ENCODE data around the gene AIFM2.
A peak's percentile ranks its signal among the peaks of the same experiment; 100 is the strongest.
"Not testable (repeated sequence)": the region's sequence is repeated elsewhere in the genome, so short reads cannot be mapped to it uniquely, and the experiment has no call there.

The AIFM2 gene

GRCh38 chr10:70132098-70133029 is at the start of gene AIFM2:
AIFM2 (minus strand) TSS chr10:70132825; CDS start chr10:70124084, 8,741 bp downstream.
- DNase-seq (ENCODE audit: low read depth): peak; percentile 79

- not testable (repeated sequence) for DNase-seq (ENCODE audit: low read depth)
Measured at GRCh38 chr10:70179209-70179608, 46.6 kb upstream of the AIFM2 start.

GRCh38 chr10:70178139-70178725 is 45.6 kb upstream of the AIFM2 start:
- DNase-seq (ENCODE audit: low read depth): no peak

- peak; percentile 17 for DNase-seq (ENCODE audit: low read depth)
Measured at GRCh38 chr10:70176441-70176840, 43.8 kb upstream of the AIFM2 start.

GRCh38 chr10:70175516-70175915 is 42.9 kb upstream of the AIFM2 start:
- peak; percentile 64 for DNase-seq (ENCODE audit: low read depth)

GRCh38 chr10:70174058-70174741 is 41.6 kb upstream of the AIFM2 start:
- peak; percentile 42 for DNase-seq (ENCODE audit: low read depth)

- DNase-seq (ENCODE audit: low read depth): no peak
Measured at GRCh38 chr10:70169649-70170364, 37.2 kb upstream of the AIFM2 start.

GRCh38 chr10:70169011-70169410 is 36.4 kb upstream of the AIFM2 start:
- DNase-seq (ENCODE audit: low read depth): peak; percentile 44

- DNase-seq (ENCODE audit: low read depth): peak; percentile 27
Measured at GRCh38 chr10:70167246-70167645, 34.6 kb upstream of the AIFM2 start.

GRCh38 chr10:70166394-70166793 is 33.8 kb upstream of the AIFM2 start:
- no peak for DNase-seq (ENCODE audit: low read depth)

GRCh38 chr10:70164163-70164562 is 31.5 kb upstream of the AIFM2 start:
- DNase-seq (ENCODE audit: low read depth): no peak

GRCh38 chr10:70163448-70163847 is 30.8 kb upstream of the AIFM2 start:
- DNase-seq (ENCODE audit: low read depth): no peak

GRCh38 chr10:70162892-70163201 is 30.2 kb upstream of the AIFM2 start:
- no peak for DNase-seq (ENCODE audit: low read depth)

- no peak for DNase-seq (ENCODE audit: low read depth)
Measured at GRCh38 chr10:70162151-70162891, 29.7 kb upstream of the AIFM2 start.

- no peak for DNase-seq (ENCODE audit: low read depth)
Measured at GRCh38 chr10:70160798-70161197, 28.2 kb upstream of the AIFM2 start.

GRCh38 chr10:70159366-70159765 is 26.7 kb upstream of the AIFM2 start:
- DNase-seq (ENCODE audit: low read depth): not testable (repeated sequence)

- DNase-seq (ENCODE audit: low read depth): no peak
Measured at GRCh38 chr10:70158113-70158512, 25.5 kb upstream of the AIFM2 start.

GRCh38 chr10:70155255-70155838 is 22.7 kb upstream of the AIFM2 start:
- no peak for DNase-seq (ENCODE audit: low read depth)

- no peak for DNase-seq (ENCODE audit: low read depth)
Measured at GRCh38 chr10:70148516-70148915, 15.9 kb upstream of the AIFM2 start.

GRCh38 chr10:70147259-70147625 is 14.6 kb upstream of the AIFM2 start:
- no peak for DNase-seq (ENCODE audit: low read depth)
